ENCODE results near the gene CEP112. TPM values are rescaled to one million over a fixed set of nuclear protein-coding genes. Genes with fewer than 3 reads are reported as not detected.

The CEP112 gene
- total and polyA plus RNA-seq, 2 donors (not counting 3 experiments of a cell fraction or from before 2014, with no cell fraction given): 1.5 to 25.3 TPM

GRCh38 chr17:65745241-65745640 is 446.7 kb downstream of the CEP112 start:
- POLR2A ChIA-PET: no interaction called here
- BruUV-seq (replicated peaks): no TSS peak
- CTCF ChIA-PET: interaction anchor here (0.7 to 1.8 kb wide), 3 partner anchors 33 to 151 kb away, joined by 3 to 4 read pairs (median 3); no protein-coding TSS in a partner anchor

More at GRCh38 chr17:65745241-65745640, 446.7 kb downstream of the CEP112 start:
- H4K20me1 ChIP-seq (replicated peaks; ENCODE audit: control insufficient read depth, extremely low read depth, insufficient read depth, low read length): no peaks in the 10 kb centered on the region
- dilution Hi-C loops (cut with MboI; ENCODE audit: extremely low pct_ligation_motif_present, low sequenced_read_pairs) (no loop called here), intact Hi-C loops (cut with micrococcal nuclease) (no loop called here)
- H2AFZ ChIP-seq (ENCODE audit: low read depth, low read length): no peak overlapping the region
- TF ChIP-seq JUN (IDR thresholded peaks at IDR 0.05; ENCODE audit: borderline replicate concordance, insufficient read depth, insufficient read length, low read depth) (no peak), POLR2A (IDR thresholded peaks at IDR 0.05; ENCODE audit: low read depth, low read length) (no peak), EZH2 (IDR thresholded peaks at IDR 0.05; ENCODE audit: borderline replicate concordance, low read depth, low read length, severe bottlenecking) (no peak), MYC (IDR thresholded peaks at IDR 0.05; ENCODE audit: low read depth, low read length) (no peak), GATA2 (IDR thresholded peaks at IDR 0.05; ENCODE audit: insufficient read depth, insufficient read length, low read depth, low read length) (no peak), FOS (IDR thresholded peaks at IDR 0.05; ENCODE audit: borderline replicate concordance, insufficient read depth, low read length) (no peak), CTCF (IDR thresholded peaks at IDR 0.05; ENCODE audit: extremely low read depth in 1 of 2, insufficient read depth in 1 of 2, low read depth in 1 of 2, low read length in 2 of 2) (no peak), POLR2AphosphoS5 (IDR thresholded peaks at IDR 0.05; ENCODE audit: insufficient read depth, low read depth, low read length) (no peak), MAX (IDR thresholded peaks at IDR 0.05; ENCODE audit: insufficient read depth, insufficient read length) (no peak)
- H3K27me3 ChIP-seq (ENCODE audit: control insufficient read depth in 2 of 2, insufficient read depth in 2 of 2, low read length in 2 of 2): no peaks in the 10 kb centered on the region
- no peak overlapping the region for H3K9ac ChIP-seq (replicated peaks; ENCODE audit: extremely low read depth, insufficient read depth, low read length)
- H3K27ac ChIP-seq (ENCODE audit: insufficient read depth, low read depth, low read length): no peak overlapping the region
- FAIRE-seq (no peak), DNase-seq (ENCODE audit: low read depth, low spot score) (peak; percentile 56)
- H3K4me3 ChIP-seq (replicated peaks in 1 of 3; ENCODE audit: insufficient read depth in 1 of 3, low read depth in 1 of 3, low read length in 3 of 3): no peak overlapping the region
- H3K9me3 ChIP-seq (replicated peaks; ENCODE audit: control insufficient read depth, insufficient read depth, low read length): no peaks in the 10 kb centered on the region
- H3K36me3 ChIP-seq (ENCODE audit: control insufficient read depth in 2 of 2, extremely low read depth in 1 of 2, insufficient read depth in 2 of 2, low read length in 2 of 2): no peaks in the 10 kb centered on the region
- H3K4me1 ChIP-seq (ENCODE audit: control insufficient read depth, extremely low read depth, insufficient read depth, low read length): peaks cover 22% of the 10 kb centered on the region
- H3K4me2 ChIP-seq (ENCODE audit: insufficient read depth, low read length): no peak overlapping the region
- H3K79me2 ChIP-seq (ENCODE audit: control insufficient read depth, insufficient read depth, low read length): no peaks in the 10 kb centered on the region
- no peaks in the 10 kb centered on the region for H3K9me1 ChIP-seq (replicated peaks; ENCODE audit: control insufficient read depth, extremely low read depth, insufficient read depth, low read length)

Data from endothelial cell of umbilical vein (primary cell).